Muscle layer of duodenum (tissue), 2 donors: ENCODE measurements around the gene CGA.

Experiments used
- H3K27ac ChIP-seq: one replicate; pipeline ENCODE4 v1.7.0; 2013; ENCODE audit warnings: mild to moderate bottlenecking, low read length
- H3K27me3 ChIP-seq: one replicate; pipeline ENCODE4 v1.7.0; 2013; ENCODE audit warnings: low read depth, mild to moderate bottlenecking, control low read depth, low read length
- H3K36me3 ChIP-seq, 2 donors: one replicate each; pipeline ENCODE4 v1.7.0; 2013; ENCODE audit warnings: low read length in 2 of 2, control low read depth in 1 of 2, mild to moderate bottlenecking in 1 of 2; ENCODE audit not compliant: insufficient read depth in 2 of 2, control insufficient read depth in 1 of 2
- H3K4me1 ChIP-seq, 2 donors: one replicate each; pipeline ENCODE4 v1.7.0; 2013; ENCODE audit warnings: low read length in 2 of 2, mild to moderate bottlenecking in 2 of 2, control low read depth in 1 of 2, moderate library complexity in 1 of 2; ENCODE audit not compliant: insufficient read depth in 2 of 2, control insufficient read depth in 1 of 2
- H3K4me3 ChIP-seq, 2 donors: one replicate each; pipeline ENCODE4 v1.7.0; 2013; ENCODE audit warnings: low read length in 2 of 2, low read depth in 1 of 2, mild to moderate bottlenecking in 1 of 2
- H3K9me3 ChIP-seq, 2 donors: one replicate each; pipeline ENCODE4 v1.7.0; 2013; ENCODE audit warnings: low read length in 2 of 2, control low read depth in 1 of 2, mild to moderate bottlenecking in 1 of 2; ENCODE audit not compliant: control insufficient read depth in 1 of 2
- donor health status: healthy.

Gene CGA

DNA sequence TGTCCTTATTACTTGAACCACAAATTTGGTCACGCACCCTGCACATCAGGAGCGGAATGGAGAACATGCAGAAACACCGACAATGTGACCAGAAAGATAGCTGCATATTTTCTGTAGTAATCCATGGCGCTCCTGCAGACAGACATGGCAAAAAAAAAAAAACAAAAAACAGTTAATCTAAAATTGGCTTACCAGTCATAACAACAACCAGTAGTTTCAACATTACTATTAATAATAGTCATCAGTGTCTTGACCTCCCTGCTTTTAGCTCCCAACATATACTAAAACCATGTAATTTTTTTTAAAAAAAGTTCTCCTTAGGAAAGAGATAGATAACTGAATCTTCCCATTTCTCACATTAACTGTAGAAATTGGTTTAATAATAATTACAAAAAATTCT, 6.8 kb downstream of the CGA start:
- Histone ChIP-seq H3K36me3 (no peaks in the 10 kb centered on the region), H3K27ac (no peak overlapping the region), H3K27me3 (no peaks in the 10 kb centered on the region), H3K9me3 (no peaks in the 10 kb centered on the region), H3K4me3 (no peak overlapping the region), H3K4me1 (no peaks in the 10 kb centered on the region)

- Histone ChIP-seq H3K36me3 (no peaks in the 10 kb centered on the region), H3K4me1 (no peaks in the 10 kb centered on the region)
Measured at GRCh38 chr6:87082160-87082721, 12.7 kb downstream of the CGA start.

GRCh38 chr6:87078983-87079616, 15.8 kb downstream of the CGA start:
- no peak overlapping the region for H3K4me3 ChIP-seq
- H3K36me3 ChIP-seq = no peaks in the 10 kb centered on the region
- no peak overlapping the region for H3K27ac ChIP-seq
- H3K9me3 ChIP-seq = no peaks in the 10 kb centered on the region
- H3K4me1 ChIP-seq = no peaks in the 10 kb centered on the region
- H3K27me3 ChIP-seq = no peaks in the 10 kb centered on the region

More at GRCh38 chr6:87082160-87082721, 12.7 kb downstream of the CGA start:
- Histone ChIP-seq H3K27ac (no peak overlapping the region), H3K27me3 (no peaks in the 10 kb centered on the region), H3K4me3 (no peak overlapping the region), H3K9me3 (no peaks in the 10 kb centered on the region)

- Histone ChIP-seq H3K4me1 (no peaks in the 10 kb centered on the region), H3K4me3 (no peak overlapping the region)
Measured at GRCh38 chr6:87075168-87075567, 19.7 kb downstream of the CGA start.

GRCh38 chr6:87074101-87074621, 20.7 kb downstream of the CGA start:
- no peaks in the 10 kb centered on the region for H3K36me3 ChIP-seq
- H3K9me3 ChIP-seq = no peaks in the 10 kb centered on the region
- no peaks in the 10 kb centered on the region for H3K27me3 ChIP-seq
- no peak overlapping the region for H3K27ac ChIP-seq
- H3K4me1 ChIP-seq = no peaks in the 10 kb centered on the region
- H3K4me3 ChIP-seq = no peak overlapping the region

More at GRCh38 chr6:87075168-87075567, 19.7 kb downstream of the CGA start:
- H3K36me3 ChIP-seq = no peaks in the 10 kb centered on the region
- H3K27me3 ChIP-seq = no peaks in the 10 kb centered on the region
- no peak overlapping the region for H3K27ac ChIP-seq
- no peaks in the 10 kb centered on the region for H3K9me3 ChIP-seq

DNA sequence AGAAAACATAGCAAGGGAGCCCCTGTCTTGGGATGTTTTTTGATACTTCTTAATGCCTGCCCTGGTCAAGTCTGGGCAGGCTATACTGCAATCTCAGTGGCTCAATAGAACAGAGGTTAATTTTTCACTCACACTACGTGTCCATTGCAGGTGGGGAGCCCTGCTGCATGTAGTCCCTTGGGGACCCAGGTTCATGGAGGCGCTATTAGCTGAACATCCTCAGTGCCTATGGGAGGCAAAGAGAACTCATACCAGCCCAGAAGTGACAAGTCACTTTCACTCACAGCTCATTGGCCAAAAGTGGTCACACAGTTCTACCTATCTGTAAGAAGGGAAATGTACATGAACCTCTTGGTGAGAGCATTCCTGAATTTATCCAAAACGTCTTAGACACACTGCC, 23.2 kb downstream of the CGA start:
- Histone ChIP-seq H3K27me3 (no peaks in the 10 kb centered on the region), H3K4me3 (no peak overlapping the region), H3K36me3 (no peaks in the 10 kb centered on the region), H3K4me1 (no peaks in the 10 kb centered on the region), H3K9me3 (no peaks in the 10 kb centered on the region), H3K27ac (no peak overlapping the region)

GRCh38 chr6:87070741-87071140, 24.2 kb downstream of the CGA start:
- H3K9me3 ChIP-seq = no peaks in the 10 kb centered on the region
- no peaks in the 10 kb centered on the region for H3K36me3 ChIP-seq
- no peak overlapping the region for H3K27ac ChIP-seq
- no peak overlapping the region for H3K4me3 ChIP-seq
- H3K4me1 ChIP-seq = no peaks in the 10 kb centered on the region
- no peaks in the 10 kb centered on the region for H3K27me3 ChIP-seq

- H3K27me3 ChIP-seq = no peaks in the 10 kb centered on the region
- no peak overlapping the region for H3K4me3 ChIP-seq
- H3K9me3 ChIP-seq = no peaks in the 10 kb centered on the region
- H3K27ac ChIP-seq = no peak overlapping the region
- no peaks in the 10 kb centered on the region for H3K36me3 ChIP-seq
- H3K4me1 ChIP-seq = no peaks in the 10 kb centered on the region
Measured at GRCh38 chr6:87068795-87069194, 26.1 kb downstream of the CGA start.

DNA sequence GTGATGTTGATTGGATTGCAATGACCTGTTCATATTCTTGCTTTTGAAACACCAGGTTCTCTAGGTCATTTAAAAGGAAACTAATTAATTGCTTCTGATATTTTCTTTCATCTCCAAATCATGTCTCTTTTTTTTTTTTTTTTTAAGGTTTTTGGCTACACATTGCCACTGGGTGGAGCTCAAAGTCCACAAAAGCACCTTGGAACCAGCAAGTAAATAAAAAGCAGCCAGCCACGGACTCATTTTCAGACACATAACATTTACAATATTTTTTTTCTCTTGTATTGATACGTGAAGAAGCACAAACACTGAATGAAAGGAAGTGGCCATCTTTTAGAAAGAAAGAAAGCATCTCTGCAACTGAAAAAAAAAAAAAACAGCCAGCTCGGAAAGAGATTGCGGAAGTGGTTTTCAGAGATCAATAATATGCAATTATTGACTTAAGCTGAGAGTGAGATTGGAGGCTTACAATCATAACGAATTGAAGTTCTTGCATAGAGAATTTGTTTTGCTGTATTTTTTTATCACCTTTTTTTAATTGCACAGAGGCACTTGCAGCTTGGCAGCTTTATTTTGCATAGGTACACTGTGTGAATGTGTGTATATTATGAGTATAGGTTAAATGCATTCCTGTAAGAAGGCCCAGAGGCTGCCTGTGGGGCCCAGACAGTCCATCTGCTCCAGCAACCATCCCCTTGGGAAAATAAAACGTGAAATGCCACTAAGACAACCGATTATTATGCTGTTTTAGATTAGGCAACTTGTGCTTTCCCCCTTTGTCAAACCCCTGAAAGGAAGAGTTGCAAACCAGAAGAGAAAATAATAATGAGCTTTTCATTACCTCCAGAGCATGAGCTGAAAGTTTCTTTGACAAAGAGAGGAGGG, 28.2 kb downstream of the CGA start:
- no peaks in the 10 kb centered on the region for H3K9me3 ChIP-seq

GRCh38 chr6:87065117-87065516, 29.8 kb downstream of the CGA start:
- Histone ChIP-seq H3K4me3 (no peak overlapping the region), H3K4me1 (no peaks in the 10 kb centered on the region), H3K9me3 (no peaks in the 10 kb centered on the region), H3K27me3 (no peaks in the 10 kb centered on the region), H3K36me3 (no peaks in the 10 kb centered on the region), H3K27ac (no peak overlapping the region)

More for the DNA sequence above, 28.2 kb downstream of the CGA start:
- no peaks in the 10 kb centered on the region for H3K27me3 ChIP-seq
- H3K4me3 ChIP-seq = peak overlapping the region in 1 of 2 donors; percentile 50
- no peaks in the 10 kb centered on the region for H3K4me1 ChIP-seq
- no peaks in the 10 kb centered on the region for H3K36me3 ChIP-seq
- H3K27ac ChIP-seq = no peak overlapping the region

DNA sequence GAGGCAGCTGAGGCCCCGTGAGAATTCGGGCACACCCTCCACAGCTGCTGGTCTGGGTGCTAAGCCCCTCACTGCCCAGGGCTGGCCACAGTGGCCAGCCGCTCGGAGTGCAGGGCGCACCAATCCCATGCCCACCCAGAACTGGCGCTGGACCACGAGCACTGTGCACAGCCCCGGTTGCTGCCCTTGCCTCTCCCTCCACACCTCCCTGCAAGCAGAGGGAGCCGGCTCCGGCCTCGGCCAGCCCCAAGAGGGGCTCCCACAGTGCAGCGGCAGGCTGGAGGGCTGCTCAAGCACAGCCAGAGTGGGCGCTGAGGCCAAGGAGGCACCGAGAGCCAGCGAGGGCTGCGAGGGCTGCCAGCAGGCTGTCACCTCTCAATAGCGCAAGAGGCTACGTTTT, 35.0 kb downstream of the CGA start:
- H3K27me3 ChIP-seq = no peaks in the 10 kb centered on the region
- H3K4me1 ChIP-seq = no peaks in the 10 kb centered on the region
- H3K9me3 ChIP-seq = no peaks in the 10 kb centered on the region
- H3K27ac ChIP-seq = no peak overlapping the region
- no peaks in the 10 kb centered on the region for H3K36me3 ChIP-seq
- H3K4me3 ChIP-seq = no peak overlapping the region
